Activated naive CD4-positive, alpha-beta T cell treated with anti-CD3 and anti-CD28 coated beads for 36 hours (primary cell): ENCODE results near the gene ELK1. TPM values are rescaled to one million over a fixed set of nuclear protein-coding genes. Genes with fewer than 3 reads are reported as not detected.
A peak's percentile ranks its signal among the peaks of the same experiment; 100 is the strongest.
"Not testable (repeated sequence)": the region's sequence is repeated elsewhere in the genome, so short reads cannot be mapped to it uniquely, and the experiment has no call there.

Experiments used
- CTCF ChIA-PET: fragments of 350-600 bp; sonication (Branson Sonifier 250); formaldehyde crosslinking; loops from one replicate; lab custom pipeline; 2021; ENCODE audit warnings: antibody characterized with exemption; lab: Charles Lee
- DNase-seq: peaks from one replicate; pipeline ENCODE4 v3.0.0-alpha.2; 2020
- H3K27ac Mint-ChIP-seq: one replicate; pipeline ENCODE4 v1.8.0; 2021; ENCODE audit warnings: mild to moderate bottlenecking, mixed read lengths
- H3K27me3 Mint-ChIP-seq: one replicate; pipeline ENCODE4 v1.8.0; 2021; ENCODE audit warnings: low read depth, mixed read lengths
- H3K36me3 Mint-ChIP-seq: one replicate; pipeline ENCODE4 v1.8.0; 2021; ENCODE audit warnings: low read depth, mixed read lengths
- H3K4me1 Mint-ChIP-seq: one replicate; pipeline ENCODE4 v1.8.0; 2021; ENCODE audit warnings: low read depth, mixed read lengths
- H3K4me3 Mint-ChIP-seq: one replicate; pipeline ENCODE4 v1.8.0; 2021; ENCODE audit warnings: mild to moderate bottlenecking, moderate library complexity, mixed read lengths
- H3K9me3 Mint-ChIP-seq: one replicate; pipeline ENCODE4 v1.8.0; 2021; ENCODE audit warnings: mixed read lengths
- intact Hi-C: fragments of 100-400 bp; cut with micrococcal nuclease; formaldehyde crosslinking; loops from one replicate; pipeline ENCODE4 v1.15.1; 2023
- total RNA-seq, 2 experiments: library from RNA; stranded (reverse); gene quantifications; one replicate each; pipeline ENCODE4 v1.2.3, GENCODE V29; 2021

The ELK1 gene
- total RNA-seq, 2 experiments from 2014 or later = 58.1 to 58.8 TPM

DNA sequence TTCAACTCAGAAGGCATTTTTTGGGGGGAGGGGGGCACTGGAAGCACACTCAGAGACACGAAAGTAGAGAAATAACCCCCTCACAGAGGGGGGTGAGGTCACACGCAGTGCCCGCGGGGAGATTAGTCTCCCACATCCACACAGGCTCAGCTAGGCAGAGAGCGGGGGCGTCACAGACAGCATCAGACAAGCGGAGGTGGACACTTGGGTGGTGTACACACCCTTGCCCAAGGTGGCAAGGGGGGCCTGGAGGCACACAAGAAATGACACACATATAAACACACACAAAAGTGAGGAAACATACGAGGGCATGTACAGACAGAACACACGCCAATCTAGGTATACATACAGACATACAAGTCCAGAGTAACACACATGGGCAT, 30.1 kb downstream of the ELK1 start:
- intact Hi-C loops = loop anchor here (1.0 kb wide), 1 partner anchor 9 kb away; the partner anchor contains the start of gene CFP
- CTCF ChIA-PET = no interaction called here
- Mint-ChIP-seq H3K4me1 (peaks cover 16% of the 10 kb centered on the region), H3K9me3 (no peaks in the 10 kb centered on the region), H3K27ac (no peak overlapping the region), H3K27me3 (no peaks in the 10 kb centered on the region), H3K36me3 (no peaks in the 10 kb centered on the region), H3K4me3 (peak overlapping the region; percentile 54)
- DNase-seq = no peak

DNA sequence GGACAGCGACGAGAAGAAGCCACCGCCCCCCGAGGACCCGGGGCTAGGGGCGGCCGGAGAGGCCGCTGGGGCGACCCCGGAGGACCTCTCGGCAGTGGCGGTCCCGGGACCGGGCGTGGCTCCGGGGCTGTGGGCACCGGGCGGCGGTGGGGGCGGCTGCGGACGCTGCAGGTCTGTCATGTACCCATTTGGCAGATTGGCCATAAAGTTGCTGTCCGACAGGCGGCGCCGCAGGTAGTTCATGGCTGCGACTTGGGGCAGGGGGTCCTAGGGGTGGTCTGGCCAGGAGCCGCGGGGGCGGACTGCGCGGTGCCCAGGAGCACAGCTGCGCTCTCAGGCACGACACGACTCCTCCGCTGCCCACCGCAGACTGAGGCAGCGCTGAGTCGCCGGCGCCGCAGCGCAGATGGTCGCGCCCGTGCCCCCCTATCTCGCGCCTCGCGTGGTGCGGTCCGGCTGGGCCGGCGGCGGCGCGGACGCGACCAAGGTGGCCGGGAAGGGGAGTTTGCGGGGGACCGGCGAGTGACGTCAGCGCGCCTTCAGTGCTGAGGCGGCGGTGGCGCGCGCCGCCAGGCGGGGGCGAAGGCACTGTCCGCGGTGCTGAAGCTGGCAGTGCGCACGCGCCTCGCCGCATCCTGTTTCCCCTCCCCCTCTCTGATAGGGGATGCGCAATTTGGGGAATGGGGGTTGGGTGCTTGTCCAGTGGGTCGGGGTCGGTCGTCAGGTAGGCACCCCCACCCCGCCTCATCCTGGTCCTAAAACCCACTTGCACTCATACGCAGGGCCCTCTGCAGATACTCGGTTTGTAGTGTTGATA, 30.7 kb downstream of the ELK1 start, which contains the start of gene SYN1:
TSS of gene SYN1 (minus strand) at position 372 of the 817 bp plus-strand sequence. CDS start at position 243, 129 bp downstream.
- CTCF ChIA-PET = no interaction called here
- Mint-ChIP-seq H3K4me1 (peaks cover 16% of the 10 kb centered on the region), H3K27ac (no peak within 1 kb of the TSS), H3K27me3 (no peaks in the 10 kb centered on the region), H3K36me3 (no peaks in the 10 kb centered on the region), H3K9me3 (no peaks in the 10 kb centered on the region), H3K4me3 (peak within 1 kb of the TSS; percentile 58)
- peak; percentile 79 for DNase-seq
- intact Hi-C loops = loop anchor here (1.0 kb wide), 1 partner anchor 10 kb away; the partner anchor contains the start of gene CFP

DNA sequence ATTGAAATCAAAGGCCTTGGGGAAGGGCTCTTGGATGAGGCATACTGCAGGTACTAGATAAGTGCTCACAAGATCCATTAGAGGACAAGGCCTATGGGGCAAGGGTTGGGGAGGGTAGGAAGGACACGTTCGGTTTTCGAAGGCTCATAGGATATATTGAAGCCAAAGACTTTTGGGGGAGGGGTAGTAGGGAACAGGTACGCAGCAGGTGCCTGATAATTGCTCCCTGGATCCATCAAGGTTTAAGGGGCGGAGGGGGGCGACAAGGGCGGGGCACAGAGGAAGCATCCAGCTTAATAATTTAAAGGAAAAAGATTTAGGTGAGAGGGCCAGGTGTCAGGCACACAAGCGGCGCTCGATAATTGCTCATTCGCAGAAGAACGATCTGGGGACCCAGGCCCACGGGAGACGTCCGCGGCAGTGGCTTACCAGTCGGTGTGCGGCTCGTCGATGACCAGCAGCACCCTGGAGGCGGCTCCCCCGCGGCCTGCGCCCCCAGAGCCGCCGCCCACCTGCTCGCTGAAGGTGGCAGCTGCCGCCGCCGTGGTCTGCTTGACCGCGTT, 31.4 kb downstream of the ELK1 start:
- Mint-ChIP-seq H3K4me3 (peak overlapping the region; percentile 58), H3K4me1 (peaks cover 13% of the 10 kb centered on the region), H3K27me3 (no peaks in the 10 kb centered on the region), H3K27ac (no peak overlapping the region), H3K36me3 (no peaks in the 10 kb centered on the region), H3K9me3 (no peaks in the 10 kb centered on the region)
- intact Hi-C loops = no loop called here
- DNase-seq = no peak
- CTCF ChIA-PET = no interaction called here

DNA sequence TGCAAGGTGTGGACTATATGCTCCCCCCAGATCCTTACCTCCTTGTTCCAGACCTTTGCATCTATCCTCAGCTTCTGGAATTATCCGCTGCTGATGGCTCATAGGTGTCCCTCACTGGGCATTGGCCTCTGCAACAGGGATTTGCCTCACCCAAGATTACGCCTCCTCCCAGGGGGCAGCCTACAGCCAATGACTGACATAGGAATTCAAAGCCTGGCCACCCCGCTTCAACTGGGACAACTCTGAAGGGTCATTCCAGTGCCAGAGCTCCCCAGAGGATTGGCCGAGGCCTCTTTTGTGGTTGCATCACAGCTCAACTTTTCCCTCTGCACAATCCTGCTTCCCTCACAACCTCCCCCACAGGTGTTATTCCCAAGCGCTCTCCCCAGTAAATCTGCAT, 35.7 kb downstream of the ELK1 start:
- Mint-ChIP-seq H3K9me3 (no peaks in the 10 kb centered on the region), H3K4me1 (no peaks in the 10 kb centered on the region), H3K4me3 (no peak overlapping the region), H3K36me3 (no peaks in the 10 kb centered on the region), H3K27me3 (no peaks in the 10 kb centered on the region), H3K27ac (no peak overlapping the region)
- intact Hi-C loops = no loop called here
- CTCF ChIA-PET = no interaction called here
- DNase-seq = no peak

DNA sequence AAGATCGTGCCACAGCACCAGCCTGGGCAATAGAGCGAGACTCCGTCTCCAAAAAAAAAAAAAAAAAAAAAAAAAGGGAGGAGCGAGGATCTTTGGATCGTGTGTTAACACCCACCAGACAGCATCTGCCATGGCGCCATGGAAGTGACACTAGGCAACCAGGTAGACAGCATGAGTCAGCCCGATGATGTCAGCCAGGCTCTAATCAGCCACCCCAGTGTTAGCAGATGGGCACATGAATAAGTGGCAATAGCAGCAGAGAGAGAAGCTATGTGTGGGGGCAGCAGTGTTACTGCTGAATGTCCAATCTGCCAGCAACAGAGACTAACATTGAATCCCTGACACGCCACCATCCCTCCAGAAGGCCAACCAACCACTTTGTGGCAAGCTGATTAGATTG, 37.3 kb downstream of the ELK1 start:
- no peak for DNase-seq
- CTCF ChIA-PET = no interaction called here
- Mint-ChIP-seq H3K36me3 (no peaks in the 10 kb centered on the region), H3K4me3 (no peak overlapping the region), H3K27ac (no peak overlapping the region), H3K9me3 (no peaks in the 10 kb centered on the region), H3K27me3 (no peaks in the 10 kb centered on the region), H3K4me1 (peaks cover 4% of the 10 kb centered on the region)
- intact Hi-C loops = no loop called here

DNA sequence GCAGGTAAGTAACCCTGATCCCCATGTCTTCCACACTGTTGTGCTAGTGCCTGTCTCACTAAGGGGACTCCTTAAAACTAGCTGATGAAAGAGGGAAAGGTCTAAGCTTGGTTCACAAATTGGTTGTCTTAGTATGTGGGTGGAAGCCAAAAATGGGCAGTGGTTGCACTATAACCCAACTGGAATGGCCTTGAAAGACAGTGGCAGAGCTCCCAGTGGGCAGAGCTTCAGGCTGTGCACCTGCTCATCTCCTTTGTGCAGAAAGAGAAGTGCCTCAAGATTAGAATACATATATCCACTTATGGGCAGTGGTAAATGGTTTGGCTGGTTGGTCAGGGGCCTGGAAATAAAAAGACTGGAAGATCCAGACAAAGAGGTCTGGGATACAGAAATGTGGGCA, 37.9 kb downstream of the ELK1 start:
- H3K4me1 Mint-ChIP-seq = peaks cover 6% of the 10 kb centered on the region
- CTCF ChIA-PET = no interaction called here
- intact Hi-C loops = no loop called here
- H3K4me3 Mint-ChIP-seq = no peak overlapping the region
- H3K36me3 Mint-ChIP-seq = no peaks in the 10 kb centered on the region
- H3K27me3 Mint-ChIP-seq = no peaks in the 10 kb centered on the region
- DNase-seq = no peak
- H3K27ac Mint-ChIP-seq = no peak overlapping the region
- no peaks in the 10 kb centered on the region for H3K9me3 Mint-ChIP-seq

DNA sequence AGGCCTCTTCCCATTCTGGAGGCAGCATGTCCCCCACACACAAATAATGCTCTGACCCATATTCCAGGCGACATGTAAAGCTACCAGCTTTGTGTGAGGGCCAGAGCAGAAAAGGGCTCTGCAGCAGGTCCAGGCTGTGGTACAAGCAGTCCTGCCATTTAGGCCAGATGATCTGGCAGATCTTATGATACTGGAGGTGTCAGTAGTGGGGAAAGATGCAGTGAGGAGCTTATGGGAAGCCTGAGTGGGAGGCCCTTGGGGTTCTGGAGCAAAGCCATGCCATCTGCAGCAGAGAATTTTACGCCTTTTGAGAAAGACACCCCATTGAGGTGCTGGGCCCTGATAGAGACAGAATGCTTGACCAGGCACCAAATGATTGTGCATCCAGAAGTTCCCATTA, 38.4 kb downstream of the ELK1 start:
- H3K9me3 Mint-ChIP-seq = no peaks in the 10 kb centered on the region
- CTCF ChIA-PET = no interaction called here
- intact Hi-C loops = no loop called here
- no peak overlapping the region for H3K27ac Mint-ChIP-seq
- no peak for DNase-seq
- H3K27me3 Mint-ChIP-seq = no peaks in the 10 kb centered on the region
- H3K4me3 Mint-ChIP-seq = no peak overlapping the region
- peaks cover 6% of the 10 kb centered on the region for H3K4me1 Mint-ChIP-seq
- no peaks in the 10 kb centered on the region for H3K36me3 Mint-ChIP-seq

DNA sequence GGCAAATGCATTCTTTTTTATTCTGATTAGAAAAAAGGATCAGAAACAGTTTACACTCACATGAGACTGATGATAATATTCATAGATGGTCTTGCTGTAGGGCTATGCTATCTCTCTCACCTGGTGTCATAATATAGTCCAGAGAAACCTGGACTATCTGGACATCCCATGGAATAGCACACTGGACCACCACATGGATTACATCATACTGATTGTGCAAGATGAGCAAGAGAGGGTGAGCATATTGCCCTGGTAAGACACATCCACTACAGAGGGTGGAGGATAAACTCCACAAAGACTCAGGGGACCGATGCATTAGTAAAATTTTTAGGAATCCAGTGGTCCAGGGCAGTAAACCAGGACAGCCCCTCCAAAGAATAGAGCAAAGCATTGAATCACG, 38.9 kb downstream of the ELK1 start:
- Mint-ChIP-seq H3K27ac (no peak overlapping the region), H3K4me1 (peaks cover 6% of the 10 kb centered on the region), H3K4me3 (no peak overlapping the region), H3K27me3 (no peaks in the 10 kb centered on the region), H3K9me3 (no peaks in the 10 kb centered on the region), H3K36me3 (no peaks in the 10 kb centered on the region)
- CTCF ChIA-PET = no interaction called here
- DNase-seq = no peak
- intact Hi-C loops = no loop called here

DNA sequence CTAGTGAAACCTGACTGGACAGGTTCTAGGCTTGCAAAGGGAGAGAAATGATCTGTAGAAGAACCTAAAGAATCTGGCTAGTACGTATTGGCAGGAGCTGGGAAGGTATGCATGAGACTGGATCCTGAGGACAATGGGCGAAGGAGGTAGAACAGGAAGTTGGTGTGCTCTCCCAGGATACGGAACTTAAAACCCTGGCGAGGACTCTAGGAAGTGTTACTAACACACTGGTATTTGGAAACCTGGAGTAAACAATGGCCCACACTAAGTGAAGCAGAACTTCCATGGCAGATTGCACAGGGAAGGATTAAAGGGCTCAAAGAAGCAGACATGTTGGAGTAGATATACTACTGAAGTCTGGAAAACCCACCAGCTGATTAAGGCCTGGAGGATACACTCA, 39.9 kb downstream of the ELK1 start:
- no peaks in the 10 kb centered on the region for H3K9me3 Mint-ChIP-seq
- peaks cover 6% of the 10 kb centered on the region for H3K4me1 Mint-ChIP-seq
- H3K36me3 Mint-ChIP-seq = no peaks in the 10 kb centered on the region
- no peak overlapping the region for H3K27ac Mint-ChIP-seq
- CTCF ChIA-PET = no interaction called here
- intact Hi-C loops = no loop called here
- no peak overlapping the region for H3K4me3 Mint-ChIP-seq
- no peak for DNase-seq
- H3K27me3 Mint-ChIP-seq = no peaks in the 10 kb centered on the region

DNA sequence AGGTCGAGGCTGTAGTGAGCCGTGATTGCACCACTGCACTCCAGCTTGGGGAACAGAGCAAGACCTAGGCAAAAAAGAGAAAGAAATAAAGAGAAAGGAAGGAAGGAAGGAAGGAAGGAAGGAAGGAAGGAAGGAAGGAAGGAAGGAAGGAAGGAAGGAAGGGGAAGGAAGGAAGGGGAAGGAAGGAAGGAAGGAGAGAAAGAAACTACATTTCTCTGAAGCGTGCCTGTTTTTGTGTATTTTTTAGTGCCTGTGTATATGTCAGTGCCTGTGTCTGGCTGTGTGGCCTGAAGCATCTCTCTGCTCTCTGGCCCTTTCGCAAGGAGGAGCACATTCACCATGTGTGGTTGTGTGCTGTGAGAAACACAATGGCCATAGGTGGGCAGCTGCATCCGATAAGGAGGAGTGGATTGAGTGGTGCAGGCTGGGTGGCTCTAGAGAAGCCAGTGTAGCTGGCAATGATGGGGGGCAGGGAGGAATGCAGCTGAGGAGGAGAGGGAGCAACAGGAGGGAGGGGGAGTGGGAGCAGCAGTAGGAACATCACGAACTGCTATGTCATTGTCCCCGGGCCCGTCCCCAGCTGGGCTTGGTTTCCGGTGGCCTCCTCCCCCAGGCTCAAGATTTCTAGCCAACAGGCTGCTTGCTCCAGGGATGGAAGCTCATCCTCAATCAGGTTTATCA, 42.1 kb downstream of the ELK1 start:
- Mint-ChIP-seq H3K4me1 (peaks cover 6% of the 10 kb centered on the region), H3K36me3 (no peaks in the 10 kb centered on the region), H3K9me3 (no peaks in the 10 kb centered on the region), H3K27me3 (no peaks in the 10 kb centered on the region), H3K27ac (no peak overlapping the region), H3K4me3 (no peak overlapping the region)
- CTCF ChIA-PET = no interaction called here
- intact Hi-C loops = no loop called here
- no peak for DNase-seq

DNA sequence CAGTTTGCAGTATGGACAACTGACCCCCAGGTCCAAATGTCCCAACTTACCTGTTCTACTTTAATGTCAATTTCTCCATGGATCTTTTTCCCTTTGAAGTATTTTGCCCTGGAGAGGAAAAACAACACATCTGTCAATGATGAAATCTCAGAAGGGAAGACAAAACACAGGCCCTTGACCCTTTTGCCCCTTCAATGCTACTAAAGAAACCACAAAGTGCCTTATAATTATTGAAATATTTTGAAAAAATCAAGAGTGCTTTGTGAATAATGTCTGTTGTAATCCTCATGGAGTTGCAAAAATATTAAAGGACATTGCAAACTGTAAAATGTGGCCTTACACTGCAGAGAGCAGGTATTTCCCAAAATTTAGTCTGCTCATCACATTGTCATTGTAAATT, 43.3 kb downstream of the ELK1 start:
- H3K36me3 Mint-ChIP-seq = no peaks in the 10 kb centered on the region
- H3K27ac Mint-ChIP-seq = no peak overlapping the region
- H3K9me3 Mint-ChIP-seq = no peaks in the 10 kb centered on the region
- H3K27me3 Mint-ChIP-seq = no peaks in the 10 kb centered on the region
- H3K4me1 Mint-ChIP-seq = peaks cover 6% of the 10 kb centered on the region
- CTCF ChIA-PET = no interaction called here
- intact Hi-C loops = no loop called here
- DNase-seq = no peak
- no peak overlapping the region for H3K4me3 Mint-ChIP-seq

DNA sequence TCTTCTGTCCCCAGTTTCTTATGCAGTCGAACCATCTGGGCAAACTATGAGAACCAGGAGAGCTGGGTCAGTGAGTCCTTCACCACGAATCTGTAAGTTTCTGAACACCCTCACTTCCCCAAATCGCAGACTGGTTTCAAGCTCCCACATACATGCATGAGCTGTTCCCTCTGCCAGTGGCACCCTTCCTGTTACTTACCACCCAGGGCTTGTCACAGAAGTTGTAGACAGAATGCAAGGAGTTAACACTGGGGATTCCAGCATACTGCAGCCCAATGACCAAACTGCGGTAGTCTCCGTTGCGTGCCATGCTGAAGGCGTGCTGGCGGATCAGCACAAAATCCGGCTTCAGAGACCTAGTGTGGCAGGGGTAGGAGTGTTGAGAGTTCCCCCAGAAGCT, 45.3 kb downstream of the ELK1 start:
- H3K4me1 Mint-ChIP-seq = peaks cover 6% of the 10 kb centered on the region
- no peaks in the 10 kb centered on the region for H3K9me3 Mint-ChIP-seq
- H3K27ac Mint-ChIP-seq = no peak overlapping the region
- DNase-seq = no peak
- H3K4me3 Mint-ChIP-seq = no peak overlapping the region
- no peaks in the 10 kb centered on the region for H3K36me3 Mint-ChIP-seq
- CTCF ChIA-PET = no interaction called here
- intact Hi-C loops = no loop called here
- no peaks in the 10 kb centered on the region for H3K27me3 Mint-ChIP-seq

DNA sequence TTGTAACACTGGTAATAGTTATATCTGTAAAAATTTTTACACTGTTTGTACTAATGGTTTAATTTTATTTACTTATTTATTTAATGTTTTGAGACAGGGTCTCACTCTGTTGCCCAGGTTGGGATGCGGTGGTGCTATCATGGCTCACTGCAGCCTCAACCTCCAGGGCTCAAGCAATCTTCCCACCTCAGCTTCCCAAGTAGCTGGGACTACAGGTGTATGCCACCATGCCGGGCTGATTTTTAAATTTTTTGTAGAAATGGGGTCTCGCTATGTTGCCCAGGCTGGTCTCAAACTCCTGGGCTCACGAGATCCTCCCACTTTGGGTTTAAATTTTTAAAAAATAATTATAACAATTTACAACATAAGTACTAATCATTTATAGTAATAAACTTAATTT, 47.2 kb downstream of the ELK1 start:
- H3K27me3 Mint-ChIP-seq, H3K4me3 Mint-ChIP-seq, H3K9me3 Mint-ChIP-seq, H3K4me1 Mint-ChIP-seq, H3K27ac Mint-ChIP-seq, H3K36me3 Mint-ChIP-seq, intact Hi-C loops, DNase-seq, CTCF ChIA-PET: not testable (repeated sequence)
